MCF 10A (cell line): Measurements from ENCODE around the gene CIDEA. TPM values are rescaled to one million over a fixed set of nuclear protein-coding genes. Genes with fewer than 3 reads are reported as not detected.
"Not testable (repeated sequence)": the region's sequence is repeated elsewhere in the genome, so short reads cannot be mapped to it uniquely, and the experiment has no call there.

ENCODE experiments used
- BruUV-seq: library from RNA; stranded (reverse); fragments of 400-500 nt; replicated peaks from 2 replicates; lab custom pipeline; 2021; lab: Mats Ljungman, UMichigan
- CTCF ChIA-PET: fragments of 300-600 bp; sonication (Branson Sonifier 250); formaldehyde crosslinking; extraction: SDS; loops from one replicate; lab custom pipeline; 2021; ENCODE audit warnings: antibody characterized with exemption, inconsistent platforms; lab: Yijun Ruan, JAX
- POLR2A ChIA-PET: fragments of 300-600, 350-650 bp; sonication (Branson Sonifier 250); formaldehyde crosslinking; extraction: SDS; loops from one replicate; lab custom pipeline; 2020; ENCODE audit warnings: antibody characterized with exemption, inconsistent platforms; lab: Yijun Ruan, JAX
- DNase-seq: peaks from one replicate; pipeline ENCODE4 v3.0.0-alpha.2; 2018; ENCODE audit not compliant: unreplicated experiment
- H3K27ac Mint-ChIP-seq: one replicate; pipeline ENCODE4 v1.8.0; 2022; ENCODE audit warnings: mild to moderate bottlenecking, low read depth, mixed read lengths; ENCODE audit not compliant: unreplicated experiment
- H3K27me3 Mint-ChIP-seq: one replicate; pipeline ENCODE4 v1.8.0; 2022; ENCODE audit warnings: mixed read lengths; ENCODE audit not compliant: insufficient read depth, unreplicated experiment
- H3K36me3 Mint-ChIP-seq: one replicate; pipeline ENCODE4 v1.8.0; 2022; ENCODE audit warnings: mild to moderate bottlenecking, moderate library complexity, mixed read lengths; ENCODE audit not compliant: insufficient read depth, unreplicated experiment
- H3K4me1 Mint-ChIP-seq: one replicate; pipeline ENCODE4 v1.8.0; 2022; ENCODE audit warnings: mixed read lengths; ENCODE audit not compliant: insufficient read depth, unreplicated experiment
- H3K4me3 Mint-ChIP-seq: one replicate; pipeline ENCODE4 v1.8.0; 2022; ENCODE audit warnings: mild to moderate bottlenecking, moderate library complexity, mixed read lengths; ENCODE audit not compliant: unreplicated experiment
- H3K9me3 Mint-ChIP-seq: one replicate; pipeline ENCODE4 v1.8.0; 2022; ENCODE audit warnings: mixed read lengths; ENCODE audit not compliant: unreplicated experiment
- intact Hi-C: fragments of 100-400 bp; cut with micrococcal nuclease; formaldehyde crosslinking; loops from 2 replicates; pipeline ENCODE4 v1.14.1; 2022
- total RNA-seq: library from RNA; stranded (reverse); gene quantifications from 2 replicates; pipeline ENCODE4 v1.2.3, GENCODE V29; 2022
- TF ChIP-seq, protein P1 (sequence below): fragments of 200-600 bp; IDR thresholded peaks from one replicate; pipeline ENCODE4 v1.8.0; 2022; ENCODE audit warnings: antibody characterized with exemption, mild to moderate bottlenecking; ENCODE audit not compliant: unreplicated experiment

The CIDEA gene
- total RNA-seq, 1 experiment from 2014 or later: not detected

DNA sequence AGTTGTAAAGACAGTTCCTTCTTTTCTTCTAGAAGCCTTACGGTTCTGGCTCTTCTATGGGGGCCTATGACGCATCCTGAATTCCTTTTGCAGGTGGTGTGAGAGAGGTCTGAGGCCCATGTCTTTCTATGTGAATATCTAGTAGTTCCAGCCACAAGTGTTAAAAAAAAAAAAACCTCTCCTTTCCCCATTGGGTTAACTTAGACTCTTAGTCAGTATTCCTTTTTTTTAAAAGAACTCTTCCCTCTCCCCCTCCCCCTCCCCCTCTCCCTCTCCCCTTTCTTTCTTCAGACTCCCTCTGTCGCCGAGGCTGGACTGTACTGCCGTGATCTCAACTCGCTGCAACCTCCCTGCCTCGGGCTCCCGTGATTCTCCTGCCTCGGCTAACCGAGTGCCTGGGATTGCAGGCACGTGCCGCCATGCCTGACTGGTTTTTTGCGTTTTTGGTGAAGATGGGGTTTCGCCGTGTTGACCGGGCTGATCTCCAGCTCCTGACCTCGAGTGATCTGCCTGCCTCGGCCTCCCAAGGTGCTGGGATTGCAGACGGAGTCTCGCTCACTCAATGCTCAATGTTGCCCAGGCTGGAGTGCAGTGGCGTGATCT, 11.4 kb upstream of the CIDEA start:
- H3K27ac Mint-ChIP-seq: no peak overlapping the region
- ChIA-PET CTCF (interaction anchor here (0.7 to 1.7 kb wide), 2 partner anchors 102 to 168 kb away, joined by 3 to 9 read pairs; no protein-coding TSS in a partner anchor), POLR2A (no interaction called here)
- TF ChIP-seq, protein P1, sequence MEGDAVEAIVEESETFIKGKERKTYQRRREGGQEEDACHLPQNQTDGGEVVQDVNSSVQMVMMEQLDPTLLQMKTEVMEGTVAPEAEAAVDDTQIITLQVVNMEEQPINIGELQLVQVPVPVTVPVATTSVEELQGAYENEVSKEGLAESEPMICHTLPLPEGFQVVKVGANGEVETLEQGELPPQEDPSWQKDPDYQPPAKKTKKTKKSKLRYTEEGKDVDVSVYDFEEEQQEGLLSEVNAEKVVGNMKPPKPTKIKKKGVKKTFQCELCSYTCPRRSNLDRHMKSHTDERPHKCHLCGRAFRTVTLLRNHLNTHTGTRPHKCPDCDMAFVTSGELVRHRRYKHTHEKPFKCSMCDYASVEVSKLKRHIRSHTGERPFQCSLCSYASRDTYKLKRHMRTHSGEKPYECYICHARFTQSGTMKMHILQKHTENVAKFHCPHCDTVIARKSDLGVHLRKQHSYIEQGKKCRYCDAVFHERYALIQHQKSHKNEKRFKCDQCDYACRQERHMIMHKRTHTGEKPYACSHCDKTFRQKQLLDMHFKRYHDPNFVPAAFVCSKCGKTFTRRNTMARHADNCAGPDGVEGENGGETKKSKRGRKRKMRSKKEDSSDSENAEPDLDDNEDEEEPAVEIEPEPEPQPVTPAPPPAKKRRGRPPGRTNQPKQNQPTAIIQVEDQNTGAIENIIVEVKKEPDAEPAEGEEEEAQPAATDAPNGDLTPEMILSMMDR: no peak
- peaks cover 7% of the 10 kb centered on the region for H3K4me1 Mint-ChIP-seq
- no peaks in the 10 kb centered on the region for H3K36me3 Mint-ChIP-seq
- intact Hi-C loops: no loop called here
- no peak overlapping the region for H3K4me3 Mint-ChIP-seq
- DNase-seq: no peak
- BruUV-seq: no TSS peak
- peaks cover 15% of the 10 kb centered on the region for H3K27me3 Mint-ChIP-seq
- H3K9me3 Mint-ChIP-seq: no peaks in the 10 kb centered on the region

DNA sequence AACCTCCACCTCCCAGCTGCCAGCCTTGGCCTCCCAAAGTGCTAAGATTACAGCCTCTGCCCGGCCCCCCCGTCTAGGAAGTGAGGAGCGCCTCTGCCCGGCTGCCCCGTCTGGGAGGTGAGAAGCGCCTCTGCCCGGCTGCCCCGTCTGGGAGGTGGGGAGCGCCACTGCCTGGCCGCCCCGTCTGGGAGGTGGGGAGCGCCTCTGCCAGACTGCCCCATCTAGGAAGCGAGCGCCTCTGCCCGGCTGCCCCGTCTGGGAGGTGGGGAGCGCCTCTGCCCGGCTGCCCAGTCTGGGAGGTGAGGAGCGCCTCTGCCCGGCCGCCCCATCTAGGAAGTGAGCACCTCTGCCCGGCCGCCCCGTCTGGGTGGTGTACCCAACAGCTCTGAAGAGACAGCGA, 10.9 kb upstream of the CIDEA start:
- intact Hi-C loops, H3K27ac Mint-ChIP-seq, H3K4me1 Mint-ChIP-seq, DNase-seq, H3K36me3 Mint-ChIP-seq, POLR2A ChIA-PET, BruUV-seq, H3K4me3 Mint-ChIP-seq, H3K9me3 Mint-ChIP-seq, CTCF ChIA-PET: not testable (repeated sequence)
- H3K27me3 Mint-ChIP-seq: peaks cover 16% of the 10 kb centered on the region

DNA sequence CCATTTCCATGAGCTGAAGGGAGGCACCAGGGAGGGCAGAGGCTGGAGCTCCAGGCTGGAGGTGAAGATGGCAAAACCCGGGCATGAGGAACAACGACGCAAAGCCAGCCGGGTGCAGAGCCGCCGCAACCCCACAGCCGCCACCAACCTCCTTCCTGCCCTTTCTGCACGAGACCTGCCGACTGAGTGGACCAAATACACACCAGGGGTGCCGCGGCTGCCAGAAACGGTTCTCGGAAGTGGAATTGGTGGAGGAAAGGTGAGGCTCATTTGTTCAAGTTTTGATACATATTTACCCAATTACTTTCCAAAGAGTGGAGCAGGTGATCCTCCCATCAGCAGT, 8.4 kb upstream of the CIDEA start:
- TF ChIP-seq, protein P1: no peak
- Mint-ChIP-seq H3K9me3 (no peaks in the 10 kb centered on the region), H3K27ac (no peak overlapping the region), H3K4me1 (no peaks in the 10 kb centered on the region), H3K36me3 (no peaks in the 10 kb centered on the region), H3K27me3 (peaks cover 31% of the 10 kb centered on the region), H3K4me3 (no peak overlapping the region)
- BruUV-seq: no TSS peak
- DNase-seq: no peak
- intact Hi-C loops: no loop called here
- ChIA-PET CTCF (interaction anchor here (1.8 kb wide), 1 partner anchor 9 kb away, joined by 6 read pairs; no protein-coding TSS in a partner anchor), POLR2A (interaction anchor here (0.6 kb wide), 1 partner anchor 158 kb away, joined by 3 read pairs; no protein-coding TSS in a partner anchor)

DNA sequence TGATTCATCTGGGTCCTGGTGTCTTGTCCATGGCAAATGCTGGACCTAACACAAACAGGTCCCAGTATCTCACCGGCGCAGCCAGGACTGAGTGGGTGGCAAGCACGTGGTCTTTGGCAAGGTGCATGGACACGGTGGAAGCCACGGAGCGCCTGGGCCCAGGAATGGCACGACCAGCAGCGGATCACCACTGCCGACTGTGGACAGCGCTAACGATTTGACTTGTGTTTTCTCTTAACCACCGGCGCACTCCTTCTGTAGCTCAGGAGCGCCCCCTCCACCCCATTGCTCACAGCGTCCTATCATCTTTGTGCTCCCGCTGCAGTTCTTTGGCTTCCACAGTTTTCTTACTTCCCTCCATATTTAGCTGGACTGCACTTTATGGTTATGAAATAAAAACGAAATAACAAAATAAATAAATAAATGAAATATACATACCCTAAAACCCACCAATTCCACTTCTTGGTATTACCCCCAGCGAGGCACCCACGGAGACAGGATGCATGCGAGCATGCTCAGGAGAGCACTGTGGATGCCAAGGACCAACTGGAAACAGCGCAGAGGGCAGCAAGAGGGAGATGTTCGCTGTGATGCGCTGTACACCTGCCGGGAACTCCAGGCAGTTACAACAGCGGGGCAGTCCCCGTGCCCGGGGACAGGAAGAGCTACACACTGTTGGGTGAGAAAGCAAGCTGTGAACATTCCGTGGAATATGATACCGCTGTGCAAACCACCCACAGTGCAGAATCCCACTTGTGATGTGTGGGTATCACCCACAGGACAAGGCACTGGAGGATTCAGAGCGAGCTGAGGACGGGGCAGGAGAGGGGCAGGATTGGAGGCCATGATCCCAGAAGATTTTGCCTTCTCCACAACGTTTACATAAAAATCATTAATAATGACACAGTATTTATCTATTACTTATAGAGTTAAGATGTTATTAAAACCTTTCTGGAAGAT, 7.0 kb upstream of the CIDEA start:
- no TSS peak for BruUV-seq
- Mint-ChIP-seq H3K27me3 (peaks cover 21% of the 10 kb centered on the region), H3K9me3 (no peaks in the 10 kb centered on the region), H3K4me1 (no peaks in the 10 kb centered on the region), H3K27ac (no peak overlapping the region), H3K4me3 (no peak overlapping the region), H3K36me3 (no peaks in the 10 kb centered on the region)
- intact Hi-C loops: no loop called here
- ChIA-PET CTCF (interaction anchor here (0.5 to 1.8 kb wide), 7 partner anchors 8 to 162 kb away, joined by 3 to 11 read pairs (median 3); partner anchors contain the start of gene ANKRD62), POLR2A (no interaction called here)
- TF ChIP-seq, protein P1: no peak
- DNase-seq: no peak
